ENCODE data around the gene TRIM27.
A peak's percentile ranks its signal among the peaks of the same experiment; 100 is the strongest.

GRCh38 chr6:28923318-28924102 is at the start of gene TRIM27:
- TF ChIP-seq POLR2AphosphoS5 (IDR thresholded peaks at IDR 0.05; ENCODE audit: insufficient read depth in 1 of 2, low read depth in 1 of 2) (peak; percentile 74 to 98), POLR2A (IDR thresholded peaks at IDR 0.05) (peak in 1 of 2 donors; percentile 87)
